IPS-NIHi7 (cell line): Measurements from ENCODE around the gene CDNF.
"Not testable (repeated sequence)": the region's sequence is repeated elsewhere in the genome, so short reads cannot be mapped to it uniquely, and the experiment has no call there.

Experiments
- DNase-seq: peaks from one replicate; pipeline ENCODE4 v3.0.0; 2012; ENCODE audit warnings: mixed read lengths; ENCODE audit errors: extremely low spot score

The CDNF gene

GRCh38 chr10:14837757-14838581 lies at the start of gene CDNF, which contains the start of the genes HSPA14 and MSANTD7:
Gene CDNF, minus strand, starts transcription at chr10:14838037. Its CDS starts 91 bp downstream, at chr10:14837946.
Gene HSPA14, plus strand, starts transcription at chr10:14838306. Its CDS starts 97 bp downstream, at chr10:14838403.
Gene MSANTD7, plus strand, starts transcription at chr10:14838306. Its CDS starts 3,979 bp downstream, at chr10:14842285.
- DNase-seq = peak; percentile 98

- no peak for DNase-seq
Observed at GRCh38 chr10:14884082-14884481, 46.2 kb upstream of the CDNF start.

- peak; percentile 25 for DNase-seq
Observed at GRCh38 chr10:14880229-14880628, 42.4 kb upstream of the CDNF start.

- no peak for DNase-seq
Observed at GRCh38 chr10:14879928-14880193, 42.0 kb upstream of the CDNF start.

- peak; percentile 17 for DNase-seq
Observed at GRCh38 chr10:14879124-14879927, 41.5 kb upstream of the CDNF start.

- peak; percentile 99 for DNase-seq
Observed at GRCh38 chr10:14878266-14879123, 40.7 kb upstream of the CDNF start, which contains the start of gene SUV39H2. Gene SUV39H2, plus strand, starts transcription at chr10:14878866. Its CDS starts 23 bp downstream, at chr10:14878889.

- DNase-seq = no peak
Observed at GRCh38 chr10:14876764-14877163, 38.9 kb upstream of the CDNF start.

GRCh38 chr10:14875941-14876340 lies 38.1 kb upstream of the CDNF start:
- no peak for DNase-seq

- DNase-seq = no peak
Observed at GRCh38 chr10:14873090-14873760, 35.4 kb upstream of the CDNF start.

GRCh38 chr10:14864871-14865270 lies 27.0 kb upstream of the CDNF start:
- DNase-seq = not testable (repeated sequence)

GRCh38 chr10:14864466-14864865 lies 26.6 kb upstream of the CDNF start:
- not testable (repeated sequence) for DNase-seq

GRCh38 chr10:14860791-14861190 lies 23.0 kb upstream of the CDNF start:
- DNase-seq = no peak

- no peak for DNase-seq
Observed at GRCh38 chr10:14859775-14860174, 21.9 kb upstream of the CDNF start.

- no peak for DNase-seq
Observed at GRCh38 chr10:14859043-14859442, 21.2 kb upstream of the CDNF start.

- no peak for DNase-seq
Observed at GRCh38 chr10:14858338-14858960, 20.6 kb upstream of the CDNF start.

GRCh38 chr10:14855453-14855852 lies 17.6 kb upstream of the CDNF start:
- DNase-seq = no peak

- no peak for DNase-seq
Observed at GRCh38 chr10:14852236-14852635, 14.4 kb upstream of the CDNF start.

- DNase-seq = no peak
Observed at GRCh38 chr10:14844948-14845347, 7.1 kb upstream of the CDNF start.

- no peak for DNase-seq
Observed at GRCh38 chr10:14843327-14843988, 5.6 kb upstream of the CDNF start.

GRCh38 chr10:14840178-14840577 lies 2.3 kb upstream of the CDNF start:
- DNase-seq = no peak
